ENCODE data around the gene STK25.

STK25 gene

GRCh38 chr2:241469746-241470145 is 38.6 kb downstream of the STK25 start:
- DNase-seq (ENCODE audit: low read depth): no peak
- H3K4me3 ChIP-seq (ENCODE audit: low read depth, low read length): no peak overlapping the region
- TF ChIP-seq POLR2A (IDR thresholded peaks at IDR 0.05; ENCODE audit: extremely low read depth, insufficient read length) (no peak), CTCF (IDR thresholded peaks at IDR 0.05; ENCODE audit: low read depth, low read length) (no peak), MAX (IDR thresholded peaks at IDR 0.05; ENCODE audit: low read depth, low read length) (no peak), MYC (IDR thresholded peaks at IDR 0.05; ENCODE audit: low read depth, low read length) (no peak)

GRCh38 chr2:241468476-241468781 is 40.0 kb downstream of the STK25 start:
- no peak for DNase-seq (ENCODE audit: low read depth)
- TF ChIP-seq MAX (IDR thresholded peaks at IDR 0.05; ENCODE audit: low read depth, low read length) (no peak), POLR2A (IDR thresholded peaks at IDR 0.05; ENCODE audit: extremely low read depth, insufficient read length) (no peak), MYC (IDR thresholded peaks at IDR 0.05; ENCODE audit: low read depth, low read length) (no peak), CTCF (IDR thresholded peaks at IDR 0.05; ENCODE audit: low read depth, low read length) (no peak)
- no peak overlapping the region for H3K4me3 ChIP-seq (ENCODE audit: low read depth, low read length)

GRCh38 chr2:241467777-241468475 is 40.5 kb downstream of the STK25 start:
- DNase-seq (ENCODE audit: low read depth): no peak
- no peak overlapping the region for H3K4me3 ChIP-seq (ENCODE audit: low read depth, low read length)
- TF ChIP-seq CTCF (IDR thresholded peaks at IDR 0.05; ENCODE audit: low read depth, low read length) (no peak), POLR2A (IDR thresholded peaks at IDR 0.05; ENCODE audit: extremely low read depth, insufficient read length) (no peak), MAX (IDR thresholded peaks at IDR 0.05; ENCODE audit: low read depth, low read length) (no peak), MYC (IDR thresholded peaks at IDR 0.05; ENCODE audit: low read depth, low read length) (no peak)

- no peak for TF ChIP-seq MAX (IDR thresholded peaks at IDR 0.05; ENCODE audit: low read depth, low read length)
- no peak for TF ChIP-seq MYC (IDR thresholded peaks at IDR 0.05; ENCODE audit: low read depth, low read length)
- TF ChIP-seq CTCF (IDR thresholded peaks at IDR 0.05; ENCODE audit: low read depth, low read length): no peak
- TF ChIP-seq POLR2A (IDR thresholded peaks at IDR 0.05; ENCODE audit: extremely low read depth, insufficient read length): no peak
- H3K4me3 ChIP-seq (ENCODE audit: low read depth, low read length): no peak overlapping the region
- no peak for DNase-seq (ENCODE audit: low read depth)
Measured at GRCh38 chr2:241466230-241466629, 42.2 kb downstream of the STK25 start.

- no peak for TF ChIP-seq MYC (IDR thresholded peaks at IDR 0.05; ENCODE audit: low read depth, low read length)
- TF ChIP-seq POLR2A (IDR thresholded peaks at IDR 0.05; ENCODE audit: extremely low read depth, insufficient read length): no peak
- no peak for TF ChIP-seq MAX (IDR thresholded peaks at IDR 0.05; ENCODE audit: low read depth, low read length)
- TF ChIP-seq CTCF (IDR thresholded peaks at IDR 0.05; ENCODE audit: low read depth, low read length): no peak
- no peak overlapping the region for H3K4me3 ChIP-seq (ENCODE audit: low read depth, low read length)
- DNase-seq (ENCODE audit: low read depth): no peak
Measured at GRCh38 chr2:241465543-241465942, 42.8 kb downstream of the STK25 start.

Measured in NB4 (cell line).